Articular chondrocyte of knee joint (primary cell): ENCODE results near the gene C20orf173. TPM values are rescaled to one million over a fixed set of nuclear protein-coding genes. Genes with fewer than 3 reads are reported as not detected.

Source experiments
- total RNA-seq: library from RNA; depleted of rRNA; stranded (reverse); fragments of >200 nt; gene quantifications from 2 replicates; pipeline ENCODE4 v1.2.3, GENCODE V29; 2012

Gene C20orf173
- not detected in 2 replicates for total RNA-seq

GRCh38 chr20:35529552-35529951 is at the start of gene C20orf173:
Gene C20orf173, minus strand, starts transcription at chr20:35529652. Its CDS starts 279 bp downstream, at chr20:35529373.

DNA sequence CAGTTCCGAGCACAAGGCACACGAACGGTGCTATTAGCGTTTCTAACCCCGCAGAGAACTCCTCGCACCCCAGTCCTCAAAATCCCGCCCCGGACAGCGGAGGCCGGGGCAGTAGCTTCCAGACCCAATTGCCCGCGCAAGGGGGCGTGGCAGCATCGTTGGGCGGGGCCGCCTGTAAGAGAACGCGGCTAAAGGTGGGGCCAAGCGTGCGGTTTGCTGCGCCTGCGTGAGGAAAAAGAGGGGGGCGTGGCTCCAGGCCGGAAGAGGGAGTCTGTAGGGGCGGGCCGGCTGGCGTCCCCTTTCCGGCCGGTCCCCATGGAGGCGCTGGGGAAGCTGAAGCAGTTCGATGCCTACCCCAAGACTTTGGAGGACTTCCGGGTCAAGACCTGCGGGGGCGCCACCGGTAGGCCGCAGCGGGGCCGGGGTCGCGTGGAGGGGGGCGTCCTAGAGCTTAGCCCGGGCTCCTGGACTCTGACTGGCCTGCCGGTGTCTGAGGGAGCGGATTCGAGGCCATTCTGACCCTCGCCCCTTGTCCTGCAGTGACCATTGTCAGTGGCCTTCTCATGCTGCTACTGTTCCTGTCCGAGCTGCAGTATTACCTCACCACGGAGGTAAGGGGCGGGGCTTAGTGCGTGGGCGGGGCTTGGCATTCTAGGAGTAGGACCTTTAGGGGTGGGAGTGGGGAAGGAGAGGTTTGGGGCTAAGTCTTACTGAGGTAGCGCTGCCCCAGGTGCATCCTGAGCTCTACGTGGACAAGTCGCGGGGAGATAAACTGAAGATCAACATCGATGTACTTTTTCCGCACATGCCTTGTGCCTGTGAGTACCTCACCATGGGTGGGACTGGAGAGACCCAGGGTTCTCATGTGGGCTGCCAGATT is 12.6 kb upstream of the C20orf173 start, which contains the start of gene ERGIC3:
Gene ERGIC3, plus strand, starts transcription at position 296 of the 880 bp plus-strand sequence. Its CDS starts 20 bp downstream, at position 316.

Other genes with a start within 250 kb of the C20orf173 start
- gene EIF6, start 244.9 kb downstream of the C20orf173 start, total RNA-seq: 73.0 and 92.3 TPM in 2 replicates
- gene FAM83C, start 237.2 kb downstream of the C20orf173 start, total RNA-seq: under 0.01 and 0.11 TPM in 2 replicates
- gene UQCC1, start 117.7 kb downstream of the C20orf173 start, total RNA-seq: 28.7 and 29.2 TPM in 2 replicates
- 94.0 and 105 TPM in 2 replicates for gene GDF5, start 91.4 kb downstream of the C20orf173 start, total RNA-seq
- 24.0 and 26.2 TPM in 2 replicates for gene CEP250, start 74.1 kb downstream of the C20orf173 start, total RNA-seq
- gene ERGIC3, start 12.4 kb upstream of the C20orf173 start, total RNA-seq: 354 and 412 TPM in 2 replicates
- gene SPAG4, start 86.2 kb upstream of the C20orf173 start, total RNA-seq: 7.3 and 9.1 TPM in 2 replicates
- gene CPNE1, start 135.2 kb upstream of the C20orf173 start, total RNA-seq: 147 and 172 TPM in 2 replicates
- gene RBM12, start 135.2 kb upstream of the C20orf173 start, total RNA-seq: 70.0 and 77.0 TPM in 2 replicates
- 20.5 and 22.2 TPM in 2 replicates for gene NFS1, start 169.7 kb upstream of the C20orf173 start, total RNA-seq
- 141 and 230 TPM in 2 replicates for gene ROMO1, start 169.8 kb upstream of the C20orf173 start, total RNA-seq
- 327 and 383 TPM in 2 replicates for gene RBM39, start 212.6 kb upstream of the C20orf173 start, total RNA-seq
- gene PHF20, start 242.4 kb upstream of the C20orf173 start, total RNA-seq: 62.1 and 66.6 TPM in 2 replicates